Activated T-cell treated with anti-CD3 and anti-CD28 coated beads for 48 hours (primary cell): ENCODE data around the gene TMEM91.
"Not testable (repeated sequence)": the region's sequence is repeated elsewhere in the genome, so short reads cannot be mapped to it uniquely, and the experiment has no call there.

Source experiments
- DNase-seq: peaks from one replicate; pipeline ENCODE4 v3.0.0-alpha.2; 2020; ENCODE audit warnings: low read depth

The TMEM91 gene

GRCh38 chr19:41376241-41376997 is at the start of gene TMEM91:
TMEM91 (plus strand) TSS chr19:41376533; CDS start chr19:41378310, 1,777 bp downstream.
- no peak for DNase-seq

- DNase-seq = no peak
Observed at GRCh38 chr19:41327076-41327575, 49.2 kb upstream of the TMEM91 start.

GRCh38 chr19:41327576-41328156 is 48.7 kb upstream of the TMEM91 start:
- DNase-seq = peak; percentile 86

- peak; percentile 57 for DNase-seq
Observed at GRCh38 chr19:41328157-41328841, 48.0 kb upstream of the TMEM91 start.

- no peak for DNase-seq
Observed at GRCh38 chr19:41328842-41329225, 47.5 kb upstream of the TMEM91 start.

- no peak for DNase-seq
Observed at GRCh38 chr19:41330481-41330880, 45.9 kb upstream of the TMEM91 start.

- no peak for DNase-seq
Observed at GRCh38 chr19:41330946-41331678, 45.2 kb upstream of the TMEM91 start.

- DNase-seq = no peak
Observed at GRCh38 chr19:41332000-41332399, 44.3 kb upstream of the TMEM91 start.

GRCh38 chr19:41332468-41332867 is 43.9 kb upstream of the TMEM91 start:
- no peak for DNase-seq

GRCh38 chr19:41334793-41335192 is 41.5 kb upstream of the TMEM91 start:
- no peak for DNase-seq

GRCh38 chr19:41335467-41335866 is 40.9 kb upstream of the TMEM91 start:
- DNase-seq = no peak

- no peak for DNase-seq
Observed at GRCh38 chr19:41339936-41340335, 36.4 kb upstream of the TMEM91 start.

GRCh38 chr19:41341669-41342490 is 34.5 kb upstream of the TMEM91 start:
- DNase-seq = no peak

- no peak for DNase-seq
Observed at GRCh38 chr19:41344162-41344561, 32.2 kb upstream of the TMEM91 start.

GRCh38 chr19:41346916-41347315 is 29.4 kb upstream of the TMEM91 start:
- not testable (repeated sequence) for DNase-seq

GRCh38 chr19:41350735-41351338 is 25.5 kb upstream of the TMEM91 start:
- no peak for DNase-seq

- DNase-seq = peak; percentile 78
Observed at GRCh38 chr19:41351339-41352245, 24.7 kb upstream of the TMEM91 start.

GRCh38 chr19:41352279-41352608 is 24.1 kb upstream of the TMEM91 start:
- DNase-seq = no peak

GRCh38 chr19:41352609-41353465 is 23.5 kb upstream of the TMEM91 start:
- peak; percentile 78 for DNase-seq
